Measurements from ENCODE around the gene PIP5KL1. TPM values are rescaled to one million over a fixed set of nuclear protein-coding genes. Genes with fewer than 3 reads are reported as not detected.
A peak's percentile ranks its signal among the peaks of the same experiment; 100 is the strongest.

Gene PIP5KL1
- total and polyA plus RNA-seq, 2 of the 8 experiments (the other 6 are each of a cell fraction or from before 2014, with no cell fraction given): 13.4 to 15.4 TPM

DNA sequence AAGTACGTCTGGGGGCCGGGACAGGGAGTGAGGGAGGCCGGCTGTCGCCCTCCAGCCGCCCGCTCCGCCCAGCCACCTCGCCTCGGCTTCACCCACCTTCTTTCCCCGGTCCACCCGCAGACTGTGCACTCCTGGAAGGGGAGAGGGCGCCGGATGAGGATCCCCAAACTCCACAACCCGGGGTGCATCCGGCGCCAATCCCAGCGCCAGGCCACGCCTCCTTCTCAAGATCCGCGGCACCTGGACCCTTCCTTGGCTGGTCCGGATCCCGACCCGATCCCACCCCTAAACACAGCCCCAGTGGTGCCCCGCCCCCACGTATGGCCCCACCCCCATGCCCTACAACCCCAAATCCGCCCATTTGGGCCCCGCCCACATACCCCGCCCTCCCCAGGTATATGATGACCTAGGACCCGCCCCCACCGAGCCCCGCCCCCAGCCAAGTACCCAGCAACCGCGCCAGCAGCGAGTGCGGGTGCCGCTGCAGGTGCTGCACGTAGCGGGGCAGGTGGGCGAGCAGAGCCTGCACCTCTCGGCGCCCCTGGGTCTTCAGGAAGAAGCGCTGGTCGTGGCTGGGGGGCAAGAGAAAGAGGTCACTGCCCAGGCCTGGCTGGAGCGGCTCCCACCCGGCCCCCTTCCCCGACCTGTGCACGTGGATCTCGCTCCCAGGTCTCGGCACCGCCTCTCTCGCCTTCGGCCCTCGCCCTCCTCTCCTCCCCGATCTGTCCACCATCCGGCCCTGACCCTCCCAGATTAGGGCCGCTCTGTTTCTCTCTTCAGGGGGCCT, 3.2 kb downstream of the PIP5KL1 start (continued):
- TF ChIP-seq POLR2AphosphoS5 (IDR thresholded peaks at IDR 0.05; ENCODE audit: low read depth, low read length): 0 out of 2 replicates have a peak, but pooled peaks have one; percentile 37
- TF ChIP-seq RNF2 (IDR thresholded peaks at IDR 0.05; ENCODE audit: borderline replicate concordance, low read depth, low read length, missing control alignments, poor library complexity, severe bottlenecking): peak; percentile 18
- no peak for TF ChIP-seq BRCA1 (IDR thresholded peaks at IDR 0.05; ENCODE audit: low read depth, low read length)
- no peak for TF ChIP-seq KDM5A (IDR thresholded peaks at IDR 0.05; ENCODE audit: low read length)
- peak; percentile 32; the same call in 1 of the 2 replicates for TF ChIP-seq TBP (IDR thresholded peaks at IDR 0.05; ENCODE audit: low read depth, low read length)
